DMS 273 (cell line): Measurements from ENCODE around the gene VEPH1.

ENCODE experiments used
- DNase-seq: peaks from one replicate; lab custom pipeline; 2025; ENCODE audit not compliant: unreplicated experiment; lab: John Stamatoyannopoulos, UW

Gene VEPH1

GRCh38 chr3:157393113-157393512, 110.1 kb downstream of the VEPH1 start:
- no peak for DNase-seq

- DNase-seq: no peak
Observed at GRCh38 chr3:157392104-157392503, 111.1 kb downstream of the VEPH1 start.

- DNase-seq: no peak
Observed at GRCh38 chr3:157390713-157391515, 112.3 kb downstream of the VEPH1 start.

- no peak for DNase-seq
Observed at GRCh38 chr3:157388976-157389375, 114.2 kb downstream of the VEPH1 start.

- peak; percentile 19 for DNase-seq
Observed at GRCh38 chr3:157387708-157388435, 115.3 kb downstream of the VEPH1 start.

- DNase-seq: peak; percentile 63
Observed at GRCh38 chr3:157384491-157384890, 118.7 kb downstream of the VEPH1 start.

GRCh38 chr3:157384031-157384430, 119.2 kb downstream of the VEPH1 start:
- DNase-seq: peak; percentile 71

- DNase-seq: no peak
Observed at GRCh38 chr3:157381606-157382005, 121.6 kb downstream of the VEPH1 start.

- DNase-seq: no peak
Observed at GRCh38 chr3:157379525-157380140, 123.6 kb downstream of the VEPH1 start.

GRCh38 chr3:157376603-157377300, 126.5 kb downstream of the VEPH1 start:
- DNase-seq: no peak

GRCh38 chr3:157375342-157375986, 127.8 kb downstream of the VEPH1 start:
- DNase-seq: no peak

GRCh38 chr3:157374933-157375332, 128.3 kb downstream of the VEPH1 start:
- DNase-seq: no peak

- DNase-seq: no peak
Observed at GRCh38 chr3:157373783-157374182, 129.4 kb downstream of the VEPH1 start.

GRCh38 chr3:157370867-157371266, 132.3 kb downstream of the VEPH1 start:
- DNase-seq: no peak

GRCh38 chr3:157369727-157370421, 133.3 kb downstream of the VEPH1 start:
- peak; percentile 68 for DNase-seq

- peak; percentile 25 for DNase-seq
Observed at GRCh38 chr3:157368171-157368570, 135.0 kb downstream of the VEPH1 start.

- no peak for DNase-seq
Observed at GRCh38 chr3:157363393-157363792, 139.8 kb downstream of the VEPH1 start.

GRCh38 chr3:157362348-157362747, 140.9 kb downstream of the VEPH1 start:
- no peak for DNase-seq

GRCh38 chr3:157360044-157360443, 143.2 kb downstream of the VEPH1 start:
- no peak for DNase-seq

- DNase-seq: no peak
Observed at GRCh38 chr3:157356541-157356940, 146.7 kb downstream of the VEPH1 start.
